DMS 273 (cell line): ENCODE results near the gene RASA3.
"Not testable (repeated sequence)": the region's sequence is repeated elsewhere in the genome, so short reads cannot be mapped to it uniquely, and the experiment has no call there.

Experiments
- DNase-seq: peaks from one replicate; lab custom pipeline; 2025; ENCODE audit not compliant: unreplicated experiment; lab: John Stamatoyannopoulos, UW

Gene RASA3

GRCh38 chr13:113996081-113996911, 136.1 kb downstream of the RASA3 start:
- DNase-seq = no peak

- no peak for DNase-seq
Observed at GRCh38 chr13:113995051-113995601, 137.3 kb downstream of the RASA3 start.

GRCh38 chr13:113992276-113993005, 140.0 kb downstream of the RASA3 start:
- DNase-seq = no peak

- no peak for DNase-seq
Observed at GRCh38 chr13:113991676-113992179, 140.7 kb downstream of the RASA3 start.

- no peak for DNase-seq
Observed at GRCh38 chr13:113991191-113991669, 141.2 kb downstream of the RASA3 start.

GRCh38 chr13:113990321-113990837, 142.0 kb downstream of the RASA3 start:
- DNase-seq = no peak

- no peak for DNase-seq
Observed at GRCh38 chr13:113989585-113990300, 142.7 kb downstream of the RASA3 start.

- DNase-seq = not testable (repeated sequence)
Observed at GRCh38 chr13:113988859-113989258, 143.6 kb downstream of the RASA3 start.

GRCh38 chr13:113982296-113982661, 150.1 kb downstream of the RASA3 start:
- no peak for DNase-seq

- DNase-seq = no peak
Observed at GRCh38 chr13:113981611-113982295, 150.7 kb downstream of the RASA3 start.

- peak; percentile 91 for DNase-seq
Observed at GRCh38 chr13:113981194-113981605, 151.2 kb downstream of the RASA3 start.

- no peak for DNase-seq
Observed at GRCh38 chr13:113980489-113981064, 151.8 kb downstream of the RASA3 start.

- no peak for DNase-seq
Observed at GRCh38 chr13:113979791-113980471, 152.5 kb downstream of the RASA3 start.

- no peak for DNase-seq
Observed at GRCh38 chr13:113978741-113979481, 153.5 kb downstream of the RASA3 start.

GRCh38 chr13:113977976-113978375, 154.4 kb downstream of the RASA3 start:
- DNase-seq = no peak

GRCh38 chr13:113976711-113977684, 155.4 kb downstream of the RASA3 start:
- DNase-seq = no peak

- no peak for DNase-seq
Observed at GRCh38 chr13:113975416-113975815, 157.0 kb downstream of the RASA3 start.
